G401 (cell line): ENCODE data around the gene R3HDM4. TPM values are rescaled to one million over a fixed set of nuclear protein-coding genes. Genes with fewer than 3 reads are reported as not detected.
"Not testable (repeated sequence)": the region's sequence is repeated elsewhere in the genome, so short reads cannot be mapped to it uniquely, and the experiment has no call there.

Experiments used
- DNase-seq: peaks from one replicate; pipeline ENCODE4 v3.0.0-alpha.2; 2015; ENCODE audit warnings: low spot score
- in situ Hi-C: cut with HindIII; loops from 2 replicates; pipeline ENCODE4 v1.10.0; 2016; ENCODE audit warnings: low sequenced_read_pairs, mixed read lengths
- total RNA-seq: library from RNA; depleted of rRNA; stranded (reverse); fragments of >200 nt; shearing (Covaris generic); gene quantifications from 2 replicates; pipeline ENCODE4 v1.2.3, GENCODE V29; 2014

Gene R3HDM4
- total RNA-seq, 1 experiment from 2014 or later, result 13.9 TPM

DNA sequence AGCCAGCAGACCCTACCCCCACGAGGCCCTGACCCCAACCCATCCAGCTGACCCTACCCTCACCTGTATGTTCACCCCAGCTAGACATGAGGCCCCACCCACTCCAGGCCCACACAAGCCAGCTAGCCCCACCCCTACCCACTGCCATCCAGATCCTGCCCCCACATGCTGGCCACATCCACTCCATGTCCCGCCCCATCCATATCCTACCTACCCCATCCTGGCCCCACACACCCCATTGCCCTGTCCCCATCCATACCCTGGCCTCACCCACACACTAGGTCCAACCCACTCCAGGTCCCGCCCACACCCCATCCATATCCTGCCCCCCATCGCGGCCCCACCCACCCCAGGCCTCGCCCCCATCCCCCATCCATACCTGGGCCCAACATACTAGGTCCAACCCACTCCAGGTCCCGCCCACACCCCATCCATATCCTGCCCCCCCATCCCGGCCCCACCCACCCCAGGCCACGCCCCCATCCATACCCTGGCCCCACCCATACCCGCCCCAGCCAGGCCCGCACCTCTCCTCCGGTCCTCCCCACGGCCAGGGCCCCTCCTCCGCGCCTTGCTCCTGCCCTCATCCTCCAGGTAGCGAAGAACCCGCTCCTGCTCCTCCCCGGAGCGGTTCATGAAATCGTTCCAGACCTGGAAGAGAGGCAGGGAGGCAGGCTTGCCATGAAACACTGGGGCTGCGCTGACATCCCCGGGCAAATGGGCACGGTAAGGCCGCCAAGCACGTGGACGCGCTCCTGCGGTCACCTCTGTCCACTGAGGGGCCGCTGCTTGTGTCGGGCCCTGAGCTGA, 12.5 kb downstream of the R3HDM4 start:
- in situ Hi-C loops, result no loop called here
- DNase-seq, result no peak

DNA sequence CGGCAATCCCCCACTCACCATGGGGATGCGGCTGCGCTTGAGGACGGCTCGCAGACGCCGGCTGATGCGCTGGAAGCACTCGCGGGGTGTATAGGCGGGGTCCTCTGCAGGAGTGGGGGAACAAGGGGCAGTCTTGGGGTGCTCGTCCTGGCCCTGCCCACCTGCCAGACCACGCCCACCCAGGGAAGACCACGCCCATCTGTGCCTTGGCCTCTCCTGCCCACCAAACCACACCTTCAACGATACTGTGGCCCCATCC, 13.0 kb downstream of the R3HDM4 start:
- in situ Hi-C loops, result no loop called here
- no peak for DNase-seq

GRCh38 chr19:899336-900042, 13.5 kb downstream of the R3HDM4 start:
- DNase-seq, result no peak
- in situ Hi-C loops, result no loop called here

GRCh38 chr19:898663-899062, 14.4 kb downstream of the R3HDM4 start:
- DNase-seq, result peak; percentile 87
- in situ Hi-C loops, result no loop called here

DNA sequence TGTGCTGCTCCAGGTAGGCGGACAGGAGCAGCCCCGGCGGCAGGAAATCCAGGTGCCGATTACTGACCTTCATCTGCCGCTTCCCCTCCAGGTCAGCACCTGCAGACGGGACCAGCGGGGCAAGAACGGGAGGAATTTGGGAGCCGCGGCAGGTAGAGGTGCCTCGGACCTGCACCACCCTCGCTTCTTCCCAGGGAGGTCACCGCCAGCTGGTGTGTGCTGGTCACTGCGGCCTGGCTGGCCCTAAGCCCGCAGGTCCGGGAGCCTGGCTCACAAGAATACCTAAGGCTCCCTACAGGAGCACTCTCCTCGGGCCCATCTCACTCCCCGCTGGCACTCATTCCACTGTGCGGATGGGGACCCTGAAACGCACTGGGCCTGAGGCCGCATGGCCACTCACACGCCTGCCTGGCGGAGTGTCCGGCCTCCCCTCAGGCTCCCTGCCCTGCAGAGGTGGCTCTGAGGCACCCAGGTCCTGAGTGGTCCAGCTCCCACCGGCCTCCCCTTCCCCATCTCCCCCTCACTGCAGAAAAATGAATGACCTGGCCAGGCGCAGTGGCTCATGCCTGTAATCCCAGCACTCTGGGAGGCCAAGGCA, 15.5 kb downstream of the R3HDM4 start:
- in situ Hi-C loops, result no loop called here
- DNase-seq, result no peak

DNA sequence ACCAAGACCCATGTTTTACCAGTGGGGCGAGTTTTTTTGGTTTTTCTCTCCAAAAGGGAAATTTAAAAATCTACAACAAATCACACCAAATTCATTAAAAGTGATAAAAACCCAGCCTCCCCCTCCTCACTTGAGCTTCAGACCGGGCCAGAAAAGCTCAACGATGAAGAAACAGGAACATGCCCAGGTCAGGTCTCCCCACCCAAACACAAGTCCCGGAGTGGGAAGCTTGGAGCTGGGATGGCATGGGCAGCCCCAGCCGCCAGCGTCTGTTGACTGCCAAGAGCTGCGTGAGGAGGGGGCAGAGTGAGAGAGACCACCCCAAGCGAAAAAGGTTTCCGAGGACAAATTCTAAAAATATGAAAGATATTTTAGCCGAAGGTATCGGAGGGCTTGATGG, 16.0 kb downstream of the R3HDM4 start:
- DNase-seq, result no peak
- in situ Hi-C loops, result no loop called here

GRCh38 chr19:896434-896833, 16.6 kb downstream of the R3HDM4 start:
- in situ Hi-C loops, result no loop called here
- no peak for DNase-seq

DNA sequence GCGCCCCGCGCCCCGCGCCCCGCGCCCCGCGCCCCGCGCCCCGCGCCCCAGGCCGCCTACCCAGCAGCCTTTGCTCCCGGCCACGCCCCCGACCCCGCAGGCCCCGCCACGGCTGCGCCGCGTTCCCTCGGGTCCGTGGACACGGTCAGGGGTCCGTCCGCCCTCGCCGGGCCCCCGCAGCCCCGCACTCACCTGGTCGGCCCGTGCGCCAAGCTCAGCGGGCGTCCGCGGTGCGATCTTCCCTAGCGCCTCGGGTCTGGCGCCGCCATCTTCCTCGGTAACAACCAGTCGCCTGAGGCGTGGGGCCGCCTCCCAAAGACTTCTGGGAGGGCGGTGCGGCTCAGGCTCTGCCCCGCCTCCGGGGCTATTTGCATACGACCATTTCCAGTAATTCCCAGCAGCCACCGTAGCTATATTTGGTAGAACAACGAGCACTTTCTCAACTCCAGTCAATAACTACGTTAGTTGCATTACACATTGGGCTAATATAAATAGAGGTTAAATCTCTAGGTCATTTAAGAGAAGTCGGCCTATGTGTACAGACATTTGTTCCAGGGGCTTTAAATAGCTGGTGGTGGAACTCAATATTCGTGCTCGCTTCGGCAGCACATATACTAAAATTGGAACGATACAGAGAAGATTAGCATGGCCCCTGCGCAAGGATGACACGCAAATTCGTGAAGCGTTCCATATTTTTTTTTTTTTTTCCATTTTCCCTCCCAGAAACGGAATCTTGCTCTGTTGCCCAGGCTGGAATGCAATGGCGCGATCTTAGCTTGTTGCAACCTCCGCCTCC, 19.9 kb downstream of the R3HDM4 start, which contains the start of the genes MED16 and RNU6-9:
MED16 (minus strand) TSS at position 294 of the 796 bp plus-strand sequence. CDS start 2,056 bp downstream, outside the sequence.
RNU6-9 (plus strand) TSS at position 591 of the 796 bp plus-strand sequence.
- in situ Hi-C loops, result no loop called here
- peak; percentile 97 for DNase-seq

GRCh38 chr19:892243-892893, 20.7 kb downstream of the R3HDM4 start:
- no peak for DNase-seq
- in situ Hi-C loops, result no loop called here

DNA sequence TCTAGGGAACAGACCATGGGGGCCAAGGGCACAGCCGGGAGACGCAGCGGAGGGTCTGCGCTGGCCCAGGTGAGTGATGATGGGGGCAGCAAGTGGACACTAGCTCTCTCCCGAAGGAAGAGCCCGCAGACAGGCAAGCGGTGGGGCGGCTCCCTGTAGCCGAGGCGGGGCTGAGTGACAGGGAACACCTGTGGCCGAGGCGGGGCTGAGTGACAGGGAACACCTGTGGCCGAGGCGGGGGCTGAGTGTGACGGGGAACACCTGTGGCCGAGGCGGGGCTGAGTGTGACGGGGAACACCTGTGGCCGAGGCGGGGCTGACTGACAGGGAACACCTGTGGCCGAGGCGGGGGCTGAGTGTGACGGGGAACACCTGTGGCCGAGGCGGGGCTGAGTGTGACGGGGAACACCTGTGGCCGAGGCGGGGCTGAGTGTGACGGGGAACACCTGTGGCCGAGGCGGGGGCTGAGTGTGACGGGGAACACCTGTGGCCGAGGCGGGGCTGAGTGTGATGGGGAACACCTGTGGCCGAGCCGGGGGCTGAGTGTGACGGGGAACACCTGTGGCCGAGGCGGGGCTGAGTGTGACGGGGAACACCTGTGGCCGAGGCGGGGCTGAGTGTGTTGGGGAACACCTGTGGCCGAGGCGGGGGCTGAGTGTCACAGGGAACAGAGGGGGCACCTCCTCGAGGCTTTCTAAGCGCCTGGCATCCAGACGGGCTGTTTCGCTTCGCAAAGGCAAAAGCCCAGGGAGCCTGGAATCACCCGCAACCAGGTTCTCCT, 21.4 kb downstream of the R3HDM4 start:
- in situ Hi-C loops, DNase-seq: not testable (repeated sequence)

DNA sequence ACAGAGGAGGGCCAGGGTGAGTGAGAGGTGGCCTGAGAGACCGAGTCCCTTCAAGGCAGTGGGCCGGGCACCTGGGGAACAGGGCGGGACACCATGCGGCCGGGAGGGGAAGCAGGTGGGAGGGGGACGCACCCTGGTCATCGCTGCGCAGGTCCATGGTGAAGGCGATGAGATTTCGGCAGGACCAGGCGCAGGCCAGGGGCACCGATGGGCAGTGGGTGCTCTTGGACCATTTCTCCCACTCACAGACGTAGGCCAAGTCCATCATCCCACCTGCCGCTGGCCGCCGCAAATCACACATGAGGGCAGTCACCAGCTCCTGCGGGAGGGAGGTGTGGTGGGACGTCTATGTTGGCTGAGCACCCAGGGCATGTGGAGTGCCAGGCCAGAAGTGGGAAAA, 22.2 kb downstream of the R3HDM4 start:
- no peak for DNase-seq
- in situ Hi-C loops, result no loop called here

- DNase-seq, result no peak
- in situ Hi-C loops, result no loop called here
Measured at GRCh38 chr19:889662-890295, 23.2 kb downstream of the R3HDM4 start.

GRCh38 chr19:888581-889385, 24.2 kb downstream of the R3HDM4 start:
- DNase-seq, result no peak

DNA sequence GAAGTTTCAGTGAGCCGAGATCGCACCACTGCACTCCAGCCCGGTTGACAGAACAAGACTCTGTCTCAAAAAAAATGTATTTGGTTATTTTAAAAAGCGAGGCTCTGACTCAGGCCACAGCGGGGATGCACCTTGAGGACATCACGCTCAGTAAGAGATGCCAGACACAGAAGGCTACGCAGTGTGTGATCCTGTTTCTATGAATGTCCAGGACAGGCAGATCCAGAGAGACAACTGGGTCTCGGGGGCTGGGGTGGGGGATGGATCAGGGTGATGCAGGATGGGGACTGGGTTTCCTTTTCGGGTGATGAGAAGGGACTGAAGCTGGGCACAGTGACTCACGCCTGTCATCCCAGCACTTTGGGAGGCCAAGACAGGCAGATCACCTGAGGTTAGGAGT, 25.4 kb downstream of the R3HDM4 start:
- peak; percentile 34 for DNase-seq
- in situ Hi-C loops, result no loop called here

More at GRCh38 chr19:888581-889385, 24.2 kb downstream of the R3HDM4 start:
- in situ Hi-C loops, result no loop called here

DNA sequence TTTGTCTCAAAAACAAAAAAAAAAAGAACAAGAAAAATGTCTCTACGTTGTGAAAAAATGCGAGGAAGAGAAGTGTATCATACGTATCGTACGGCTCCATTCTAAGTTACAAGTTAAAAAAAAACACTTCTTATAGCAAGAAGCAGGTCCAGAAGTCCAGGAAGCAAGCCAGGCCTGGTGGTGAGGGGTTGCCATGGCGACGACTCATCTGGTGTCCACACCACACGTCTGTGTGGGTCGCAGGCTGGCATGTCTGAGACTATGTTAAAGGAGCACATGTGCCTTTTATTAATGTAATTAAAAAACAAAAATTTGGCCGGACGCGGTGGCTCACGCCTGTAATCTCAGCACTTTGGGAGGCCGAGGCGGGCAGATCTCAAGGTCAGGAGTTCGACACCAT, 25.9 kb downstream of the R3HDM4 start:
- peak; percentile 40 for DNase-seq
- in situ Hi-C loops, result no loop called here

- in situ Hi-C loops, result no loop called here
- no peak for DNase-seq
Measured at GRCh38 chr19:885536-886224, 27.3 kb downstream of the R3HDM4 start.
